NCI-H82 treated with DMSO at 0.1 percent for 48 hours (cell line): ENCODE results near the gene DIP2B.

ENCODE experiments used
- DNase-seq: peaks from one replicate; lab custom pipeline; 2025; ENCODE audit not compliant: unreplicated experiment; lab: John Stamatoyannopoulos, UW

The DIP2B gene

GRCh38 chr12:50723865-50724264, 219.1 kb downstream of the DIP2B start:
- no peak for DNase-seq

GRCh38 chr12:50725011-50725942, 220.5 kb downstream of the DIP2B start:
- no peak for DNase-seq

GRCh38 chr12:50727466-50727865, 222.7 kb downstream of the DIP2B start:
- DNase-seq: no peak

GRCh38 chr12:50728417-50728816, 223.6 kb downstream of the DIP2B start:
- DNase-seq: no peak

- no peak for DNase-seq
These were observed 224.1 kb downstream of the DIP2B start for GRCh38 chr12:50728841-50729240.

GRCh38 chr12:50732591-50732990, 227.8 kb downstream of the DIP2B start:
- DNase-seq: no peak

- no peak for DNase-seq
These were observed 228.9 kb downstream of the DIP2B start for GRCh38 chr12:50733706-50734105.

GRCh38 chr12:50734409-50735263, 229.9 kb downstream of the DIP2B start:
- DNase-seq: no peak

- no peak for DNase-seq
These were observed 234.8 kb downstream of the DIP2B start for GRCh38 chr12:50739611-50740010.

GRCh38 chr12:50740307-50740706, 235.5 kb downstream of the DIP2B start:
- no peak for DNase-seq

- no peak for DNase-seq
These were observed 238.0 kb downstream of the DIP2B start for GRCh38 chr12:50742776-50743175.

GRCh38 chr12:50745861-50746260, 241.1 kb downstream of the DIP2B start:
- no peak for DNase-seq

GRCh38 chr12:50746431-50746830, 241.6 kb downstream of the DIP2B start:
- no peak for DNase-seq

- no peak for DNase-seq
These were observed 243.0 kb downstream of the DIP2B start for GRCh38 chr12:50747817-50748216.

GRCh38 chr12:50749459-50749882, 244.7 kb downstream of the DIP2B start:
- no peak for DNase-seq

GRCh38 chr12:50750366-50750765, 245.6 kb downstream of the DIP2B start:
- no peak for DNase-seq

- DNase-seq: no peak
These were observed 247.3 kb downstream of the DIP2B start for GRCh38 chr12:50751948-50752721.

- no peak for DNase-seq
These were observed 248.5 kb downstream of the DIP2B start for GRCh38 chr12:50753232-50753769.

GRCh38 chr12:50763639-50764285, 259.0 kb downstream of the DIP2B start, which contains the start of gene ATF1:
Gene ATF1 (plus strand): TSS chr12:50764101. CDS start chr12:50780146, 16,045 bp downstream.
- DNase-seq: peak; percentile 64
